WTC11 (cell line): ENCODE results near the gene RIGI. TPM values are rescaled to one million over a fixed set of nuclear protein-coding genes. Genes with fewer than 3 reads are reported as not detected.

Experiments
- ETV6 ChIP-seq: sonication (generic); formaldehyde crosslinking; IDR thresholded peaks from 2 replicates; pipeline ENCODE4 v1.8.1; 2022; ENCODE audit warnings: mild to moderate bottlenecking, missing genetic modification reagents
- IRF1 ChIP-seq: sonication (generic); formaldehyde crosslinking; IDR thresholded peaks from 2 replicates; pipeline ENCODE4 v1.8.0; 2023; ENCODE audit warnings: missing genetic modification reagents
- SMAD3 ChIP-seq: sonication (generic); formaldehyde crosslinking; IDR thresholded peaks from 2 replicates; pipeline ENCODE4 v1.8.0; 2022; ENCODE audit warnings: missing genetic modification reagents, mild to moderate bottlenecking, borderline replicate concordance
- SMAD4 ChIP-seq: sonication (generic); formaldehyde crosslinking; IDR thresholded peaks from 2 replicates; pipeline ENCODE4 v1.8.0; 2022; ENCODE audit warnings: mild to moderate bottlenecking, missing genetic modification reagents
- TEAD1 ChIP-seq: sonication (generic); formaldehyde crosslinking; IDR thresholded peaks from 2 replicates; pipeline ENCODE4 v1.8.0; 2022; ENCODE audit warnings: mild to moderate bottlenecking, missing genetic modification reagents
- ZNF416 ChIP-seq: fragments of 250-450 bp; sonication (Bioruptor Pico); IDR thresholded peaks from 2 replicates; pipeline ENCODE4 v1.9.0; 2021; ENCODE audit warnings: mild to moderate bottlenecking, inconsistent platforms
- total RNA-seq: library from RNA; stranded (reverse); gene quantifications from 3 replicates; pipeline ENCODE4 v1.2.3, GENCODE V29; 2021
- TF ChIP-seq, protein P1 (sequence below): fragments of 250-450 bp; sonication (Bioruptor Pico); IDR thresholded peaks from 2 replicates; pipeline ENCODE4 v1.9.0; 2021; ENCODE audit warnings: mild to moderate bottlenecking
- TF ChIP-seq, protein P2 (sequence below): sonication (generic); formaldehyde crosslinking; IDR thresholded peaks from 2 replicates; pipeline ENCODE4 v1.8.0; 2022; ENCODE audit warnings: missing genetic modification reagents
- TF ChIP-seq, protein P3 (sequence below): sonication (generic); formaldehyde crosslinking; IDR thresholded peaks from 2 replicates; pipeline ENCODE4 v1.8.0; 2023; ENCODE audit warnings: missing genetic modification reagents, mild to moderate bottlenecking, borderline replicate concordance
- TF ChIP-seq, protein P4 (sequence below): sonication (generic); formaldehyde crosslinking; IDR thresholded peaks from 2 replicates; pipeline ENCODE4 v1.8.1; 2022; ENCODE audit warnings: mild to moderate bottlenecking, moderate library complexity, missing genetic modification reagents
- TF ChIP-seq, protein P5 (sequence below): fragments of 250-450 bp; sonication (Bioruptor Pico); conservative IDR thresholded peaks from 2 replicates; pipeline ENCODE4 v1.9.0; 2021; ENCODE audit warnings: mild to moderate bottlenecking
- TF ChIP-seq, protein P6 (sequence below): sonication (generic); formaldehyde crosslinking; IDR thresholded peaks from 2 replicates; pipeline ENCODE4 v1.8.1; 2023; ENCODE audit warnings: mild to moderate bottlenecking, missing genetic modification reagents
- TF ChIP-seq, protein P7 (sequence below): fragments of 250-450 bp; sonication (Bioruptor Pico); IDR thresholded peaks from 2 replicates; pipeline ENCODE4 v1.9.0; 2021; ENCODE audit warnings: mild to moderate bottlenecking, borderline replicate concordance
- TF ChIP-seq, protein P8 (sequence below): sonication (generic); formaldehyde crosslinking; IDR thresholded peaks from 2 replicates; pipeline ENCODE4 v1.8.0; 2022; ENCODE audit warnings: mild to moderate bottlenecking, missing genetic modification reagents

The RIGI gene
- total RNA-seq, 1 experiment from 2014 or later, result 7.5 TPM

- TF ChIP-seq, protein P1, sequence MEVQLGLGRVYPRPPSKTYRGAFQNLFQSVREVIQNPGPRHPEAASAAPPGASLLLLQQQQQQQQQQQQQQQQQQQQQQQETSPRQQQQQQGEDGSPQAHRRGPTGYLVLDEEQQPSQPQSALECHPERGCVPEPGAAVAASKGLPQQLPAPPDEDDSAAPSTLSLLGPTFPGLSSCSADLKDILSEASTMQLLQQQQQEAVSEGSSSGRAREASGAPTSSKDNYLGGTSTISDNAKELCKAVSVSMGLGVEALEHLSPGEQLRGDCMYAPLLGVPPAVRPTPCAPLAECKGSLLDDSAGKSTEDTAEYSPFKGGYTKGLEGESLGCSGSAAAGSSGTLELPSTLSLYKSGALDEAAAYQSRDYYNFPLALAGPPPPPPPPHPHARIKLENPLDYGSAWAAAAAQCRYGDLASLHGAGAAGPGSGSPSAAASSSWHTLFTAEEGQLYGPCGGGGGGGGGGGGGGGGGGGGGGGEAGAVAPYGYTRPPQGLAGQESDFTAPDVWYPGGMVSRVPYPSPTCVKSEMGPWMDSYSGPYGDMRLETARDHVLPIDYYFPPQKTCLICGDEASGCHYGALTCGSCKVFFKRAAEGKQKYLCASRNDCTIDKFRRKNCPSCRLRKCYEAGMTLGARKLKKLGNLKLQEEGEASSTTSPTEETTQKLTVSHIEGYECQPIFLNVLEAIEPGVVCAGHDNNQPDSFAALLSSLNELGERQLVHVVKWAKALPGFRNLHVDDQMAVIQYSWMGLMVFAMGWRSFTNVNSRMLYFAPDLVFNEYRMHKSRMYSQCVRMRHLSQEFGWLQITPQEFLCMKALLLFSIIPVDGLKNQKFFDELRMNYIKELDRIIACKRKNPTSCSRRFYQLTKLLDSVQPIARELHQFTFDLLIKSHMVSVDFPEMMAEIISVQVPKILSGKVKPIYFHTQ (CRISPR knock-in tag), result peak; percentile 18; the same call in 1 of the 2 replicates
- TF ChIP-seq, protein P2, sequence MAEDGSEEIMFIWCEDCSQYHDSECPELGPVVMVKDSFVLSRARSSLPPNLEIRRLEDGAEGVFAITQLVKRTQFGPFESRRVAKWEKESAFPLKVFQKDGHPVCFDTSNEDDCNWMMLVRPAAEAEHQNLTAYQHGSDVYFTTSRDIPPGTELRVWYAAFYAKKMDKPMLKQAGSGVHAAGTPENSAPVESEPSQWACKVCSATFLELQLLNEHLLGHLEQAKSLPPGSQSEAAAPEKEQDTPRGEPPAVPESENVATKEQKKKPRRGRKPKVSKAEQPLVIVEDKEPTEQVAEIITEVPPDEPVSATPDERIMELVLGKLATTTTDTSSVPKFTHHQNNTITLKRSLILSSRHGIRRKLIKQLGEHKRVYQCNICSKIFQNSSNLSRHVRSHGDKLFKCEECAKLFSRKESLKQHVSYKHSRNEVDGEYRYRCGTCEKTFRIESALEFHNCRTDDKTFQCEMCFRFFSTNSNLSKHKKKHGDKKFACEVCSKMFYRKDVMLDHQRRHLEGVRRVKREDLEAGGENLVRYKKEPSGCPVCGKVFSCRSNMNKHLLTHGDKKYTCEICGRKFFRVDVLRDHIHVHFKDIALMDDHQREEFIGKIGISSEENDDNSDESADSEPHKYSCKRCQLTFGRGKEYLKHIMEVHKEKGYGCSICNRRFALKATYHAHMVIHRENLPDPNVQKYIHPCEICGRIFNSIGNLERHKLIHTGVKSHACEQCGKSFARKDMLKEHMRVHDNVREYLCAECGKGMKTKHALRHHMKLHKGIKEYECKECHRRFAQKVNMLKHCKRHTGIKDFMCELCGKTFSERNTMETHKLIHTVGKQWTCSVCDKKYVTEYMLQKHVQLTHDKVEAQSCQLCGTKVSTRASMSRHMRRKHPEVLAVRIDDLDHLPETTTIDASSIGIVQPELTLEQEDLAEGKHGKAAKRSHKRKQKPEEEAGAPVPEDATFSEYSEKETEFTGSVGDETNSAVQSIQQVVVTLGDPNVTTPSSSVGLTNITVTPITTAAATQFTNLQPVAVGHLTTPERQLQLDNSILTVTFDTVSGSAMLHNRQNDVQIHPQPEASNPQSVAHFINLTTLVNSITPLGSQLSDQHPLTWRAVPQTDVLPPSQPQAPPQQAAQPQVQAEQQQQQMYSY (CRISPR knock-in tag), result peak; percentile 32; the same call in 1 of the 2 replicates
- TF ChIP-seq, protein P3, sequence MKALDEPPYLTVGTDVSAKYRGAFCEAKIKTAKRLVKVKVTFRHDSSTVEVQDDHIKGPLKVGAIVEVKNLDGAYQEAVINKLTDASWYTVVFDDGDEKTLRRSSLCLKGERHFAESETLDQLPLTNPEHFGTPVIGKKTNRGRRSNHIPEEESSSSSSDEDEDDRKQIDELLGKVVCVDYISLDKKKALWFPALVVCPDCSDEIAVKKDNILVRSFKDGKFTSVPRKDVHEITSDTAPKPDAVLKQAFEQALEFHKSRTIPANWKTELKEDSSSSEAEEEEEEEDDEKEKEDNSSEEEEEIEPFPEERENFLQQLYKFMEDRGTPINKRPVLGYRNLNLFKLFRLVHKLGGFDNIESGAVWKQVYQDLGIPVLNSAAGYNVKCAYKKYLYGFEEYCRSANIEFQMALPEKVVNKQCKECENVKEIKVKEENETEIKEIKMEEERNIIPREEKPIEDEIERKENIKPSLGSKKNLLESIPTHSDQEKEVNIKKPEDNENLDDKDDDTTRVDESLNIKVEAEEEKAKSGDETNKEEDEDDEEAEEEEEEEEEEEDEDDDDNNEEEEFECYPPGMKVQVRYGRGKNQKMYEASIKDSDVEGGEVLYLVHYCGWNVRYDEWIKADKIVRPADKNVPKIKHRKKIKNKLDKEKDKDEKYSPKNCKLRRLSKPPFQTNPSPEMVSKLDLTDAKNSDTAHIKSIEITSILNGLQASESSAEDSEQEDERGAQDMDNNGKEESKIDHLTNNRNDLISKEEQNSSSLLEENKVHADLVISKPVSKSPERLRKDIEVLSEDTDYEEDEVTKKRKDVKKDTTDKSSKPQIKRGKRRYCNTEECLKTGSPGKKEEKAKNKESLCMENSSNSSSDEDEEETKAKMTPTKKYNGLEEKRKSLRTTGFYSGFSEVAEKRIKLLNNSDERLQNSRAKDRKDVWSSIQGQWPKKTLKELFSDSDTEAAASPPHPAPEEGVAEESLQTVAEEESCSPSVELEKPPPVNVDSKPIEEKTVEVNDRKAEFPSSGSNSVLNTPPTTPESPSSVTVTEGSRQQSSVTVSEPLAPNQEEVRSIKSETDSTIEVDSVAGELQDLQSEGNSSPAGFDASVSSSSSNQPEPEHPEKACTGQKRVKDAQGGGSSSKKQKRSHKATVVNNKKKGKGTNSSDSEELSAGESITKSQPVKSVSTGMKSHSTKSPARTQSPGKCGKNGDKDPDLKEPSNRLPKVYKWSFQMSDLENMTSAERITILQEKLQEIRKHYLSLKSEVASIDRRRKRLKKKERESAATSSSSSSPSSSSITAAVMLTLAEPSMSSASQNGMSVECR (CRISPR knock-in tag), result peak; percentile 88; the same call in 1 of the 2 replicates
- TF ChIP-seq ETV6 (CRISPR knock-in tag) (peak; percentile 83), SMAD3 (CRISPR knock-in tag) (peak; percentile 51; the same call in 1 of the 2 replicates), TEAD1 (peak; percentile 66), IRF1 (CRISPR knock-in tag) (0 out of 2 replicates have a peak, but pooled peaks have one; percentile 57), SMAD4 (CRISPR knock-in tag) (0 out of 2 replicates have a peak, but pooled peaks have one; percentile 40), ZNF416 (CRISPR knock-in tag) (0 out of 2 replicates have a peak, but pooled peaks have one; percentile 72)
- TF ChIP-seq, protein P4, sequence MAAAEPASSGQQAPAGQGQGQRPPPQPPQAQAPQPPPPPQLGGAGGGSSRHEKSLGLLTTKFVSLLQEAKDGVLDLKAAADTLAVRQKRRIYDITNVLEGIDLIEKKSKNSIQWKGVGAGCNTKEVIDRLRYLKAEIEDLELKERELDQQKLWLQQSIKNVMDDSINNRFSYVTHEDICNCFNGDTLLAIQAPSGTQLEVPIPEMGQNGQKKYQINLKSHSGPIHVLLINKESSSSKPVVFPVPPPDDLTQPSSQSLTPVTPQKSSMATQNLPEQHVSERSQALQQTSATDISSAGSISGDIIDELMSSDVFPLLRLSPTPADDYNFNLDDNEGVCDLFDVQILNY, result no peak
- TF ChIP-seq, protein P5, sequence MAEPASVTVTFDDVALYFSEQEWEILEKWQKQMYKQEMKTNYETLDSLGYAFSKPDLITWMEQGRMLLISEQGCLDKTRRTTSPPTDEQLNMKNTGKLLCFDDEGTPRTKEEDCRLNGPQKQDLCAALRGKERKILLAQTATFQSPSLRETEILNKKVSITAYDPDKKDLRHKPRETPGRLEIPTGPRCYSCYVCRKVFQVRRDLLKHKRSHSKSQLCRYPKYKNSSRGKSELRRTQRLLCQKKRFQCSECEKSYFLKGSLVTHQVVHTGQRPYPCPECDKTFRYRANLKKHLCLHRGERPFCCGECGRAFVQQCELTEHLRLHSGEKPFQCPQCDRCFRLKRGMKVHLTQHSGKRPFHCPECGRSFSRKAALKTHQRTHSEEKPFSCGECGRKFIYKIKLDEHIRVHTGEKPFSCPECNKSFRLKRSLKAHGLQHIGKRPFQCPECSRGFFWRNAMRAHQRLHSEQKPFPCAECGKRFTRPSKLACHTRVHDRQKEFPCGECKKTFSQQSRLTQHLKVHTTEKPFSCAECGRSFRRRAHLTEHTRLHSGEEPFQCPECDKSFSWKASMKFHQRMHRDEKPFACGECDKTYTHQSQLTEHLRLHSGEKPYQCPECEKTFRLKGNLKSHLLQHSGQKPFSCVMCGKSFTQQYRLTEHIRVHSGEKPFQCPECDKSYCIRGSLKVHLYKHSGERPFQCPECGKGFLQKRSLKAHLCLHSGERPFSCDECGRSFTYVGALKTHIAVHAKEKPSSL (CRISPR knock-in tag), result 0 out of 2 replicates have a peak, but pooled peaks have one; percentile 58
- TF ChIP-seq, protein P6, sequence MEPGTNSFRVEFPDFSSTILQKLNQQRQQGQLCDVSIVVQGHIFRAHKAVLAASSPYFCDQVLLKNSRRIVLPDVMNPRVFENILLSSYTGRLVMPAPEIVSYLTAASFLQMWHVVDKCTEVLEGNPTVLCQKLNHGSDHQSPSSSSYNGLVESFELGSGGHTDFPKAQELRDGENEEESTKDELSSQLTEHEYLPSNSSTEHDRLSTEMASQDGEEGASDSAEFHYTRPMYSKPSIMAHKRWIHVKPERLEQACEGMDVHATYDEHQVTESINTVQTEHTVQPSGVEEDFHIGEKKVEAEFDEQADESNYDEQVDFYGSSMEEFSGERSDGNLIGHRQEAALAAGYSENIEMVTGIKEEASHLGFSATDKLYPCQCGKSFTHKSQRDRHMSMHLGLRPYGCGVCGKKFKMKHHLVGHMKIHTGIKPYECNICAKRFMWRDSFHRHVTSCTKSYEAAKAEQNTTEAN (CRISPR knock-in tag), result 0 out of 2 replicates have a peak, but pooled peaks have one; percentile 54
- TF ChIP-seq, protein P7, sequence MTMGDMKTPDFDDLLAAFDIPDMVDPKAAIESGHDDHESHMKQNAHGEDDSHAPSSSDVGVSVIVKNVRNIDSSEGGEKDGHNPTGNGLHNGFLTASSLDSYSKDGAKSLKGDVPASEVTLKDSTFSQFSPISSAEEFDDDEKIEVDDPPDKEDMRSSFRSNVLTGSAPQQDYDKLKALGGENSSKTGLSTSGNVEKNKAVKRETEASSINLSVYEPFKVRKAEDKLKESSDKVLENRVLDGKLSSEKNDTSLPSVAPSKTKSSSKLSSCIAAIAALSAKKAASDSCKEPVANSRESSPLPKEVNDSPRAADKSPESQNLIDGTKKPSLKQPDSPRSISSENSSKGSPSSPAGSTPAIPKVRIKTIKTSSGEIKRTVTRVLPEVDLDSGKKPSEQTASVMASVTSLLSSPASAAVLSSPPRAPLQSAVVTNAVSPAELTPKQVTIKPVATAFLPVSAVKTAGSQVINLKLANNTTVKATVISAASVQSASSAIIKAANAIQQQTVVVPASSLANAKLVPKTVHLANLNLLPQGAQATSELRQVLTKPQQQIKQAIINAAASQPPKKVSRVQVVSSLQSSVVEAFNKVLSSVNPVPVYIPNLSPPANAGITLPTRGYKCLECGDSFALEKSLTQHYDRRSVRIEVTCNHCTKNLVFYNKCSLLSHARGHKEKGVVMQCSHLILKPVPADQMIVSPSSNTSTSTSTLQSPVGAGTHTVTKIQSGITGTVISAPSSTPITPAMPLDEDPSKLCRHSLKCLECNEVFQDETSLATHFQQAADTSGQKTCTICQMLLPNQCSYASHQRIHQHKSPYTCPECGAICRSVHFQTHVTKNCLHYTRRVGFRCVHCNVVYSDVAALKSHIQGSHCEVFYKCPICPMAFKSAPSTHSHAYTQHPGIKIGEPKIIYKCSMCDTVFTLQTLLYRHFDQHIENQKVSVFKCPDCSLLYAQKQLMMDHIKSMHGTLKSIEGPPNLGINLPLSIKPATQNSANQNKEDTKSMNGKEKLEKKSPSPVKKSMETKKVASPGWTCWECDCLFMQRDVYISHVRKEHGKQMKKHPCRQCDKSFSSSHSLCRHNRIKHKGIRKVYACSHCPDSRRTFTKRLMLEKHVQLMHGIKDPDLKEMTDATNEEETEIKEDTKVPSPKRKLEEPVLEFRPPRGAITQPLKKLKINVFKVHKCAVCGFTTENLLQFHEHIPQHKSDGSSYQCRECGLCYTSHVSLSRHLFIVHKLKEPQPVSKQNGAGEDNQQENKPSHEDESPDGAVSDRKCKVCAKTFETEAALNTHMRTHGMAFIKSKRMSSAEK (CRISPR knock-in tag), result no peak
- TF ChIP-seq, protein P8, sequence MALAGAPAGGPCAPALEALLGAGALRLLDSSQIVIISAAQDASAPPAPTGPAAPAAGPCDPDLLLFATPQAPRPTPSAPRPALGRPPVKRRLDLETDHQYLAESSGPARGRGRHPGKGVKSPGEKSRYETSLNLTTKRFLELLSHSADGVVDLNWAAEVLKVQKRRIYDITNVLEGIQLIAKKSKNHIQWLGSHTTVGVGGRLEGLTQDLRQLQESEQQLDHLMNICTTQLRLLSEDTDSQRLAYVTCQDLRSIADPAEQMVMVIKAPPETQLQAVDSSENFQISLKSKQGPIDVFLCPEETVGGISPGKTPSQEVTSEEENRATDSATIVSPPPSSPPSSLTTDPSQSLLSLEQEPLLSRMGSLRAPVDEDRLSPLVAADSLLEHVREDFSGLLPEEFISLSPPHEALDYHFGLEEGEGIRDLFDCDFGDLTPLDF (CRISPR knock-in tag), result no peak
These were observed 26.3 kb upstream of the RIGI start, which contains the start of the genes SMIM27 and TOPORS (continued) for GRCh38 chr9:32552172-32552872.
